AML-193 (cell line): ENCODE results near the gene DRD4.

Experiments
- DNase-seq, 2 experiments: peaks; one replicate each; lab custom pipeline; 2025; lab: John Stamatoyannopoulos, UW

DRD4 gene

GRCh38 chr11:621838-622237 lies 15.2 kb upstream of the DRD4 start:
- no peak for DNase-seq

GRCh38 chr11:623349-623869 lies 13.7 kb upstream of the DRD4 start:
- DNase-seq = no peak

- no peak for DNase-seq
Measured at GRCh38 chr11:623999-624704, 12.9 kb upstream of the DRD4 start.

GRCh38 chr11:624705-625635 lies 12.1 kb upstream of the DRD4 start, which contains the start of gene CDHR5:
Gene CDHR5, minus strand, starts transcription at chr11:624955. Its CDS starts 53 bp downstream, at chr11:624902.
- no peak for DNase-seq

GRCh38 chr11:625636-626268 lies 11.3 kb upstream of the DRD4 start:
- no peak for DNase-seq

GRCh38 chr11:626475-627307 lies 10.4 kb upstream of the DRD4 start, which contains the start of gene SCT:
Gene SCT, minus strand, starts transcription at chr11:627181. Its CDS starts 38 bp downstream, at chr11:627143.
- no peak for DNase-seq

- DNase-seq = no peak
Measured at GRCh38 chr11:627308-627576, 9.8 kb upstream of the DRD4 start.

GRCh38 chr11:628056-628455 lies 9.0 kb upstream of the DRD4 start:
- no peak for DNase-seq

- DNase-seq = no peak
Measured at GRCh38 chr11:629237-629583, 7.9 kb upstream of the DRD4 start.

GRCh38 chr11:630871-631270 lies 6.2 kb upstream of the DRD4 start:
- no peak for DNase-seq

- no peak for DNase-seq
Measured at GRCh38 chr11:635945-636510, 1.0 kb upstream of the DRD4 start.

- DNase-seq = no peak
Measured at GRCh38 chr11:637333-637592, 194 bp downstream of the DRD4 start.

- DNase-seq = no peak
Measured at GRCh38 chr11:637593-638521, 788 bp downstream of the DRD4 start.

- DNase-seq = no peak
Measured at GRCh38 chr11:638631-639331, 1.7 kb downstream of the DRD4 start.

- no peak for DNase-seq
Measured at GRCh38 chr11:639332-639955, 2.4 kb downstream of the DRD4 start.

GRCh38 chr11:640021-640706 lies 3.1 kb downstream of the DRD4 start:
- DNase-seq = no peak

- no peak for DNase-seq
Measured at GRCh38 chr11:641806-642370, 4.8 kb downstream of the DRD4 start.

- no peak for DNase-seq
Measured at GRCh38 chr11:643366-643765, 6.3 kb downstream of the DRD4 start.
